ENCODE measurements around the gene BTBD7. TPM values are rescaled to one million over a fixed set of nuclear protein-coding genes. Genes with fewer than 3 reads are reported as not detected.

Gene BTBD7
- total RNA-seq, 1 donor from 2014 or later = 17.9 TPM

- Mint-ChIP-seq H3K4me1 (ENCODE audit: low read depth) (peaks cover 6% of the 10 kb centered on the region), H3K27me3 (ENCODE audit: low read depth) (no peaks in the 10 kb centered on the region), H3K4me3 (ENCODE audit: low read depth) (no peak overlapping the region), H3K27ac (no peak overlapping the region), H3K36me3 (ENCODE audit: low read depth) (no peaks in the 10 kb centered on the region), H3K9me3 (no peaks in the 10 kb centered on the region)
- no peak for DNase-seq (ENCODE audit: low spot score)
- intact Hi-C loops (cut with micrococcal nuclease) = no loop called here
These were observed 26.0 kb downstream of the BTBD7 start for GRCh38 chr14:93306812-93307211.

GRCh38 chr14:93305725-93306418, 27.0 kb downstream of the BTBD7 start:
- intact Hi-C loops (cut with micrococcal nuclease) = no loop called here
- Mint-ChIP-seq H3K36me3 (ENCODE audit: low read depth) (no peaks in the 10 kb centered on the region), H3K4me3 (ENCODE audit: low read depth) (no peak overlapping the region), H3K9me3 (no peaks in the 10 kb centered on the region), H3K4me1 (ENCODE audit: low read depth) (peaks cover 6% of the 10 kb centered on the region), H3K27me3 (ENCODE audit: low read depth) (no peaks in the 10 kb centered on the region), H3K27ac (no peak overlapping the region)
- no peak for DNase-seq (ENCODE audit: low spot score)

GRCh38 chr14:93304771-93305170, 28.1 kb downstream of the BTBD7 start:
- intact Hi-C loops (cut with micrococcal nuclease) = no loop called here
- Mint-ChIP-seq H3K9me3 (no peaks in the 10 kb centered on the region), H3K4me1 (ENCODE audit: low read depth) (peaks cover 7% of the 10 kb centered on the region), H3K4me3 (ENCODE audit: low read depth) (no peak overlapping the region), H3K27me3 (ENCODE audit: low read depth) (no peaks in the 10 kb centered on the region), H3K36me3 (ENCODE audit: low read depth) (no peaks in the 10 kb centered on the region), H3K27ac (no peak overlapping the region)
- no peak for DNase-seq (ENCODE audit: low spot score)

- H3K4me1 Mint-ChIP-seq (ENCODE audit: low read depth) = peaks cover 3% of the 10 kb centered on the region
These were observed 29.2 kb downstream of the BTBD7 start for GRCh38 chr14:93303659-93304058.

GRCh38 chr14:93302688-93303581, 29.9 kb downstream of the BTBD7 start:
- Mint-ChIP-seq H3K36me3 (ENCODE audit: low read depth) (no peaks in the 10 kb centered on the region), H3K27me3 (ENCODE audit: low read depth) (no peaks in the 10 kb centered on the region), H3K9me3 (no peaks in the 10 kb centered on the region), H3K4me1 (ENCODE audit: low read depth) (peaks cover 3% of the 10 kb centered on the region), H3K27ac (no peak overlapping the region), H3K4me3 (ENCODE audit: low read depth) (no peak overlapping the region)
- intact Hi-C loops (cut with micrococcal nuclease) = no loop called here
- DNase-seq (ENCODE audit: low spot score) = no peak

More at GRCh38 chr14:93303659-93304058, 29.2 kb downstream of the BTBD7 start:
- no peaks in the 10 kb centered on the region for H3K9me3 Mint-ChIP-seq
- no peaks in the 10 kb centered on the region for H3K27me3 Mint-ChIP-seq (ENCODE audit: low read depth)
- no peaks in the 10 kb centered on the region for H3K36me3 Mint-ChIP-seq (ENCODE audit: low read depth)
- intact Hi-C loops (cut with micrococcal nuclease) = no loop called here
- H3K27ac Mint-ChIP-seq = no peak overlapping the region
- no peak overlapping the region for H3K4me3 Mint-ChIP-seq (ENCODE audit: low read depth)
- no peak for DNase-seq (ENCODE audit: low spot score)

- Mint-ChIP-seq H3K27ac (no peak overlapping the region), H3K9me3 (no peaks in the 10 kb centered on the region), H3K4me3 (ENCODE audit: low read depth) (no peak overlapping the region), H3K36me3 (ENCODE audit: low read depth) (no peaks in the 10 kb centered on the region), H3K27me3 (ENCODE audit: low read depth) (no peaks in the 10 kb centered on the region), H3K4me1 (ENCODE audit: low read depth) (peaks cover 4% of the 10 kb centered on the region)
- no peak for DNase-seq (ENCODE audit: low spot score)
- intact Hi-C loops (cut with micrococcal nuclease) = no loop called here
These were observed 30.9 kb downstream of the BTBD7 start for GRCh38 chr14:93301821-93302447.

- no peaks in the 10 kb centered on the region for H3K27me3 Mint-ChIP-seq (ENCODE audit: low read depth)
- no peak overlapping the region for H3K4me3 Mint-ChIP-seq (ENCODE audit: low read depth)
- H3K4me1 Mint-ChIP-seq (ENCODE audit: low read depth) = peaks cover 4% of the 10 kb centered on the region
- intact Hi-C loops (cut with micrococcal nuclease) = no loop called here
- no peak for DNase-seq (ENCODE audit: low spot score)
- H3K36me3 Mint-ChIP-seq (ENCODE audit: low read depth) = no peaks in the 10 kb centered on the region
- no peak overlapping the region for H3K27ac Mint-ChIP-seq
- H3K9me3 Mint-ChIP-seq = no peaks in the 10 kb centered on the region
These were observed 33.0 kb downstream of the BTBD7 start for GRCh38 chr14:93299866-93300265.

- DNase-seq (ENCODE audit: low spot score) = no peak
- Mint-ChIP-seq H3K4me3 (ENCODE audit: low read depth) (no peak overlapping the region), H3K36me3 (ENCODE audit: low read depth) (peaks cover under 1% of the 10 kb centered on the region), H3K4me1 (ENCODE audit: low read depth) (peaks cover 4% of the 10 kb centered on the region), H3K27ac (no peak overlapping the region), H3K27me3 (ENCODE audit: low read depth) (no peaks in the 10 kb centered on the region), H3K9me3 (no peaks in the 10 kb centered on the region)
- intact Hi-C loops (cut with micrococcal nuclease) = no loop called here
These were observed 33.4 kb downstream of the BTBD7 start for GRCh38 chr14:93299416-93299815.

GRCh38 chr14:93295541-93296220, 37.2 kb downstream of the BTBD7 start:
- Mint-ChIP-seq H3K4me3 (ENCODE audit: low read depth) (no peak overlapping the region), H3K4me1 (ENCODE audit: low read depth) (peaks cover 4% of the 10 kb centered on the region), H3K27ac (no peak overlapping the region), H3K9me3 (no peaks in the 10 kb centered on the region), H3K36me3 (ENCODE audit: low read depth) (peaks cover 9% of the 10 kb centered on the region), H3K27me3 (ENCODE audit: low read depth) (no peaks in the 10 kb centered on the region)
- intact Hi-C loops (cut with micrococcal nuclease) = no loop called here
- DNase-seq (ENCODE audit: low spot score) = no peak

- peaks cover 10% of the 10 kb centered on the region for H3K36me3 Mint-ChIP-seq (ENCODE audit: low read depth)
- no peak for DNase-seq (ENCODE audit: low spot score)
- H3K9me3 Mint-ChIP-seq = no peaks in the 10 kb centered on the region
- intact Hi-C loops (cut with micrococcal nuclease) = no loop called here
- H3K27me3 Mint-ChIP-seq (ENCODE audit: low read depth) = no peaks in the 10 kb centered on the region
- no peak overlapping the region for H3K4me3 Mint-ChIP-seq (ENCODE audit: low read depth)
- H3K4me1 Mint-ChIP-seq (ENCODE audit: low read depth) = peaks cover 7% of the 10 kb centered on the region
- H3K27ac Mint-ChIP-seq = no peak overlapping the region
These were observed 46.5 kb downstream of the BTBD7 start for GRCh38 chr14:93286212-93286890.

GRCh38 chr14:93285044-93285443, 47.8 kb downstream of the BTBD7 start:
- peaks cover 10% of the 10 kb centered on the region for H3K36me3 Mint-ChIP-seq (ENCODE audit: low read depth)
- H3K27ac Mint-ChIP-seq = no peak overlapping the region
- peaks cover 7% of the 10 kb centered on the region for H3K4me1 Mint-ChIP-seq (ENCODE audit: low read depth)
- DNase-seq (ENCODE audit: low spot score) = no peak
- no peaks in the 10 kb centered on the region for H3K9me3 Mint-ChIP-seq
- H3K27me3 Mint-ChIP-seq (ENCODE audit: low read depth) = no peaks in the 10 kb centered on the region
- H3K4me3 Mint-ChIP-seq (ENCODE audit: low read depth) = no peak overlapping the region
- intact Hi-C loops (cut with micrococcal nuclease) = no loop called here

- no peak for DNase-seq (ENCODE audit: low spot score)
- no peak overlapping the region for H3K4me3 Mint-ChIP-seq (ENCODE audit: low read depth)
- H3K27me3 Mint-ChIP-seq (ENCODE audit: low read depth) = no peaks in the 10 kb centered on the region
- peaks cover 7% of the 10 kb centered on the region for H3K4me1 Mint-ChIP-seq (ENCODE audit: low read depth)
- intact Hi-C loops (cut with micrococcal nuclease) = no loop called here
- H3K36me3 Mint-ChIP-seq (ENCODE audit: low read depth) = no peaks in the 10 kb centered on the region
- no peak overlapping the region for H3K27ac Mint-ChIP-seq
- no peaks in the 10 kb centered on the region for H3K9me3 Mint-ChIP-seq
These were observed 50.9 kb downstream of the BTBD7 start for GRCh38 chr14:93281937-93282336.

Data from activated T-helper 2 cell treated with anti-CD3 and anti-CD28 coated beads, Interferon-gamma antibody, Interleukin-2, Interleukin-4, amounts not matched to agents 10 μg/mL and 5 μg/mL and 100 μg/mL, durations not matched to agents 14 hours and 24 hours and 36 hours (primary cell).